Stimulated activated CD8-positive, alpha-beta memory T cell treated with anti-CD3 and anti-CD28 coated beads, Interleukin-12 subunit alpha, Interleukin-12 subunit beta, amount 100 ng/mL, for 24 hours (primary cell): ENCODE measurements around the gene TMEM33.
A peak's percentile ranks its signal among the peaks of the same experiment; 100 is the strongest.
"Not testable (repeated sequence)": the region's sequence is repeated elsewhere in the genome, so short reads cannot be mapped to it uniquely, and the experiment has no call there.

Source experiments
- DNase-seq: peaks from one replicate; pipeline ENCODE4 v3.0.0-alpha.2; 2020; ENCODE audit errors: extremely low read depth

Gene TMEM33

GRCh38 chr4:41934901-41935651 lies at the start of gene TMEM33:
TMEM33 (plus strand) TSS chr4:41935429; CDS start chr4:41935485, 56 bp downstream.
- peak; percentile 53 for DNase-seq

- no peak for DNase-seq
Measured at GRCh38 chr4:41885456-41885855, 49.8 kb upstream of the TMEM33 start.

GRCh38 chr4:41887277-41887676 lies 48.0 kb upstream of the TMEM33 start:
- no peak for DNase-seq

GRCh38 chr4:41887821-41888686 lies 47.2 kb upstream of the TMEM33 start:
- no peak for DNase-seq

GRCh38 chr4:41888687-41889074 lies 46.5 kb upstream of the TMEM33 start:
- DNase-seq = no peak

GRCh38 chr4:41889317-41889716 lies 45.9 kb upstream of the TMEM33 start:
- DNase-seq = no peak

- DNase-seq = no peak
Measured at GRCh38 chr4:41890085-41890484, 45.1 kb upstream of the TMEM33 start.

GRCh38 chr4:41896648-41897047 lies 38.6 kb upstream of the TMEM33 start:
- DNase-seq = no peak

GRCh38 chr4:41897698-41898097 lies 37.5 kb upstream of the TMEM33 start:
- DNase-seq = no peak

- not testable (repeated sequence) for DNase-seq
Measured at GRCh38 chr4:41909136-41909535, 26.1 kb upstream of the TMEM33 start.

- DNase-seq = no peak
Measured at GRCh38 chr4:41912546-41912945, 22.7 kb upstream of the TMEM33 start.

GRCh38 chr4:41913509-41913908 lies 21.7 kb upstream of the TMEM33 start:
- no peak for DNase-seq

- no peak for DNase-seq
Measured at GRCh38 chr4:41918278-41918677, 17.0 kb upstream of the TMEM33 start.

GRCh38 chr4:41920416-41920815 lies 14.8 kb upstream of the TMEM33 start:
- DNase-seq = not testable (repeated sequence)

GRCh38 chr4:41921476-41921875 lies 13.8 kb upstream of the TMEM33 start:
- DNase-seq = no peak

- DNase-seq = no peak
Measured at GRCh38 chr4:41927796-41928499, 7.3 kb upstream of the TMEM33 start.

- no peak for DNase-seq
Measured at GRCh38 chr4:41930139-41930831, 4.9 kb upstream of the TMEM33 start.

- no peak for DNase-seq
Measured at GRCh38 chr4:41932988-41933387, 2.2 kb upstream of the TMEM33 start.

GRCh38 chr4:41933997-41934503 lies 1.2 kb upstream of the TMEM33 start:
- DNase-seq = no peak

GRCh38 chr4:41934514-41934900 lies 722 bp upstream of the TMEM33 start:
- DNase-seq = no peak

- no peak for DNase-seq
Measured at GRCh38 chr4:41935652-41936021, 408 bp downstream of the TMEM33 start.
